ENCODE results near the gene NEK9. TPM values are rescaled to one million over a fixed set of nuclear protein-coding genes. Genes with fewer than 3 reads are reported as not detected.

NEK9 gene
- total and polyA plus RNA-seq, 9 of the 15 experiments (the other 6 are each of a cell fraction or from before 2014, with no cell fraction given), result 2.8 to 39.6 (median 19.8) TPM

GRCh38 chr14:75140620-75141019 lies 13.8 kb upstream of the NEK9 start:
- FAIRE-seq (no peak), ATAC-seq (no peak), DNase-seq (ENCODE audit: extremely low read depth in 1 of 4, low spot score in 3 of 4) (no peak)
- no peaks in the 10 kb centered on the region for H4K20me1 ChIP-seq (replicated peaks; ENCODE audit: control insufficient read depth, insufficient read depth, low read length)
- H3K9ac ChIP-seq (ENCODE audit: insufficient read depth in 1 of 2, low read depth in 2 of 2, low read length in 2 of 2), result no peak overlapping the region
- peaks cover 24% of the 10 kb centered on the region; the same call in 2 of the 3 replicates for H3K36me3 ChIP-seq (ENCODE audit: control insufficient read depth, insufficient read depth, low read length)
- H3K79me2 ChIP-seq (ENCODE audit: control insufficient read depth, insufficient read depth, low read length), result peaks cover 11% of the 10 kb centered on the region; the same call in 2 of the 3 replicates
- H3K4me1 ChIP-seq (replicated peaks in 1 of 2; ENCODE audit: control insufficient read depth in 2 of 2, insufficient read depth in 2 of 2, low read length in 2 of 2), result no peaks in the 10 kb centered on the region
- ChIA-PET POLR2A (no interaction called here), CTCF (ENCODE audit: low intra/inter-chr PET ratio) (no interaction called here)
- no peaks in the 10 kb centered on the region for H3K9me1 ChIP-seq (ENCODE audit: control insufficient read depth, insufficient read depth, low read length)
- no TSS peak for BruUV-seq (replicated peaks)
- H3K9me3 ChIP-seq (replicated peaks; ENCODE audit: control insufficient read depth, insufficient read depth, low read depth, low read length), result no peaks in the 10 kb centered on the region
- H3K4me2 ChIP-seq (ENCODE audit: insufficient read depth, low read length), result no peak overlapping the region
- H3K4me3 ChIP-seq, result no peak overlapping the region
- H2AFZ ChIP-seq (ENCODE audit: low read depth, low read length), result no peak overlapping the region
- H3K27ac ChIP-seq (ENCODE audit: extremely low read depth, low read depth, low read length), result no peak overlapping the region
- in situ Hi-C loops (cut with MboI), result loop anchor here (10.0 to 25.0 kb wide), 2 partner anchors 344 to 522 kb away; partner anchors contain the start of genes ERG28 and TTLL5
- intact Hi-C loops (cut with micrococcal nuclease), result no loop called here
- H3K27me3 ChIP-seq (ENCODE audit: control insufficient read depth in 2 of 2, insufficient read depth in 2 of 2, low read length in 2 of 2), result no peaks in the 10 kb centered on the region
- 57% methylated on average over 2 of the region's 2 CpGs for WGBS (ENCODE audit: insufficient coverage, low coverage, missing lambda C conversion rate)
- TF ChIP-seq POLR2A (conservative IDR thresholded peaks at IDR 0.05) (no peak), TAF1 (IDR thresholded peaks at IDR 0.05; ENCODE audit: control insufficient read depth, extremely low read depth, insufficient read depth, low read length, severe bottlenecking) (no peak), ZNF263 (CRISPR knock-in tag; IDR thresholded peaks at IDR 0.05; ENCODE audit: borderline replicate concordance) (no peak), ZNF12 (CRISPR knock-in tag; IDR thresholded peaks at IDR 0.05) (no peak), NFATC3 (IDR thresholded peaks at IDR 0.05) (no peak), MCM3 (IDR thresholded peaks at IDR 0.05) (no peak), MAFK (IDR thresholded peaks at IDR 0.05; ENCODE audit: low read length) (no peak), DNMT1 (IDR thresholded peaks at IDR 0.05) (no peak), HOXB6 (CRISPR knock-in tag; IDR thresholded peaks at IDR 0.05; ENCODE audit: borderline replicate concordance) (no peak), ARID4B (CRISPR knock-in tag; IDR thresholded peaks at IDR 0.05) (no peak), ATF3 (IDR thresholded peaks at IDR 0.05) (no peak), ATF3 (CRISPR knock-in tag; conservative IDR thresholded peaks at IDR 0.05) (no peak), RBM22 (IDR thresholded peaks at IDR 0.05; ENCODE audit: low read depth, low read length, poor library complexity, severe bottlenecking) (no peak), ATF2 (CRISPR knock-in tag; IDR thresholded peaks at IDR 0.05) (no peak), ZBTB12 (CRISPR knock-in tag; IDR thresholded peaks at IDR 0.05) (no peak)
